H9 (cell line): ENCODE results near the gene ZMPSTE24. TPM values are rescaled to one million over a fixed set of nuclear protein-coding genes. Genes with fewer than 3 reads are reported as not detected.

ENCODE experiments used
- DNase-seq: peaks from one replicate; pipeline ENCODE4 v3.0.0-alpha.2; 2017
- H2AFZ ChIP-seq: one replicate; pipeline ENCODE4 v1.6.1; 2013; ENCODE audit warnings: mild to moderate bottlenecking, low read length, control low read depth, moderate library complexity
- H2AK5ac ChIP-seq: 2 replicates; pipeline ENCODE4 v1.6.1; 2013; ENCODE audit warnings: low read length, control low read depth, mixed read lengths; ENCODE audit not compliant: insufficient read length
- H2BK120ac ChIP-seq: one replicate; pipeline ENCODE4 v1.6.1; 2013; ENCODE audit warnings: low read depth, mild to moderate bottlenecking, low read length, control low read depth, inconsistent platforms; ENCODE audit not compliant: poor library complexity, severe bottlenecking
- H2BK12ac ChIP-seq: 2 replicates; pipeline ENCODE4 v1.6.1; 2013; ENCODE audit warnings: low read length, control low read depth, mixed read lengths, low read depth; ENCODE audit not compliant: insufficient read length
- H2BK15ac ChIP-seq: 2 replicates; pipeline ENCODE4 v1.6.1; 2013; ENCODE audit warnings: low read depth, low read length, control low read depth
- H2BK20ac ChIP-seq: one replicate; pipeline ENCODE4 v1.6.1; 2013; ENCODE audit warnings: low read depth, mild to moderate bottlenecking, low read length, control low read depth, inconsistent platforms; ENCODE audit not compliant: poor library complexity, severe bottlenecking
- H2BK5ac ChIP-seq: 2 replicates; pipeline ENCODE4 v1.6.1; 2013; ENCODE audit warnings: low read length, control low read depth, mixed read lengths; ENCODE audit not compliant: insufficient read length
- H3K14ac ChIP-seq: 2 replicates; pipeline ENCODE4 v1.6.1; 2013; ENCODE audit warnings: low read length, control low read depth; ENCODE audit not compliant: insufficient read depth
- H3K18ac ChIP-seq: 2 replicates; pipeline ENCODE4 v1.6.1; 2013; ENCODE audit warnings: low read depth, mild to moderate bottlenecking, mixed read lengths, low read length, control low read depth; ENCODE audit not compliant: insufficient read length
- H3K23ac ChIP-seq: 2 replicates; pipeline ENCODE4 v1.6.1; 2013; ENCODE audit warnings: low read length, control low read depth, mixed read lengths, low read depth; ENCODE audit not compliant: insufficient read length
- H3K23me2 ChIP-seq: 2 replicates; pipeline ENCODE4 v1.6.1; 2013; ENCODE audit warnings: low read depth, mild to moderate bottlenecking, mixed read lengths, low read length, control low read depth; ENCODE audit not compliant: insufficient read length, poor library complexity, severe bottlenecking
- H3K27ac ChIP-seq: 2 replicates; pipeline ENCODE4 v1.5.1; 2013; ENCODE audit warnings: low read length, control low read depth, mixed read lengths, low read depth; ENCODE audit not compliant: insufficient read length
- H3K27me3 ChIP-seq: 2 replicates; pipeline ENCODE4 v1.6.1; 2013; ENCODE audit warnings: low read length, control low read depth, inconsistent platforms; ENCODE audit not compliant: insufficient read depth
- H3K4ac ChIP-seq: 2 replicates; pipeline ENCODE4 v1.6.1; 2013; ENCODE audit warnings: low read depth, mild to moderate bottlenecking, control low read depth, inconsistent platforms, low read length, moderate library complexity
- H3K4me1 ChIP-seq: 2 replicates; pipeline ENCODE4 v1.6.1; 2013; ENCODE audit warnings: low read length, control low read depth, inconsistent platforms; ENCODE audit not compliant: insufficient read depth
- H3K4me2 ChIP-seq: 2 replicates; pipeline ENCODE4 v1.6.1; 2013; ENCODE audit warnings: low read length, control low read depth, mixed read lengths; ENCODE audit not compliant: insufficient read length, insufficient read depth
- H3K56ac ChIP-seq: 2 replicates; pipeline ENCODE4 v1.6.1; 2013; ENCODE audit warnings: low read depth, mild to moderate bottlenecking, mixed read lengths, low read length, control low read depth; ENCODE audit not compliant: insufficient read length
- H3K79me1 ChIP-seq: 2 replicates; pipeline ENCODE4 v1.6.1; 2013; ENCODE audit warnings: low read depth, mild to moderate bottlenecking, moderate library complexity, low read length, control low read depth, inconsistent platforms; ENCODE audit not compliant: insufficient read depth, poor library complexity, severe bottlenecking
- H3K79me2 ChIP-seq: 2 replicates; pipeline ENCODE4 v1.6.1; 2013; ENCODE audit warnings: low read length, control low read depth, inconsistent platforms; ENCODE audit not compliant: insufficient read depth
- H3K9ac ChIP-seq: 2 replicates; pipeline ENCODE4 v1.6.1; 2013; ENCODE audit warnings: low read length, control low read depth, mixed read lengths; ENCODE audit not compliant: insufficient read length; ENCODE audit errors: extremely low read depth
- H3K9me3 ChIP-seq: one replicate; pipeline ENCODE4 v1.6.1; 2013; ENCODE audit warnings: low read depth, low read length, inconsistent platforms; ENCODE audit not compliant: control insufficient read depth
- H3T11ph ChIP-seq: one replicate; pipeline ENCODE4 v1.6.1; 2013; ENCODE audit warnings: mild to moderate bottlenecking, low read length, control low read depth, inconsistent platforms
- H4K20me1 ChIP-seq: one replicate; pipeline ENCODE4 v1.6.1; 2013; ENCODE audit not compliant: control insufficient read depth, insufficient read length, insufficient read depth
- H4K5ac ChIP-seq: 2 replicates; pipeline ENCODE4 v1.6.1; 2013; ENCODE audit warnings: low read depth, mild to moderate bottlenecking, mixed read lengths, low read length, control low read depth; ENCODE audit not compliant: insufficient read length
- H4K8ac ChIP-seq: replicated peaks from 2 replicates; pipeline ENCODE4 v1.6.1; 2013; ENCODE audit warnings: low read length, control low read depth, mixed read lengths, low read depth; ENCODE audit not compliant: insufficient read length
- H4K91ac ChIP-seq: 2 replicates; pipeline ENCODE4 v1.6.1; 2013; ENCODE audit warnings: low read depth, mild to moderate bottlenecking, moderate library complexity, mixed read lengths, low read length, control low read depth; ENCODE audit not compliant: insufficient read length
- H3K27ac Mint-ChIP-seq, 3 experiments: 2 replicates in 2 of 3; 3 replicates in 1 of 3; pipeline ENCODE4 v1.8.0; 2020 to 2021; ENCODE audit warnings: mixed read lengths in 3 of 3, mild to moderate bottlenecking in 1 of 3, moderate library complexity in 1 of 3
- H3K27me3 Mint-ChIP-seq: 2 replicates; pipeline ENCODE4 v1.8.0; 2021; ENCODE audit warnings: low read depth, mild to moderate bottlenecking, moderate library complexity, mixed read lengths
- H3K36me3 Mint-ChIP-seq, 3 experiments: 2 replicates in 2 of 3; 3 replicates in 1 of 3; pipeline ENCODE4 v1.8.0; 2020 to 2021; ENCODE audit warnings: low read depth in 3 of 3, mixed read lengths in 3 of 3; ENCODE audit not compliant: insufficient read depth in 1 of 3
- H3K4me1 Mint-ChIP-seq, 2 experiments: 2 replicates each; pipeline ENCODE4 v1.8.0; 2020; ENCODE audit warnings: mixed read lengths in 2 of 2
- H3K4me3 Mint-ChIP-seq, 2 experiments: 2 replicates in 1 of 2; 3 replicates in 1 of 2; pipeline ENCODE4 v1.8.0; 2020 to 2021; ENCODE audit warnings: mild to moderate bottlenecking in 2 of 2, mixed read lengths in 2 of 2, moderate library complexity in 1 of 2
- H3K9me3 Mint-ChIP-seq, 2 experiments: 2 replicates in 1 of 2; 3 replicates in 1 of 2; pipeline ENCODE4 v1.8.0; 2020; ENCODE audit warnings: mild to moderate bottlenecking in 2 of 2, mixed read lengths in 2 of 2, moderate library complexity in 1 of 2
- WGBS: extraction: QIAGEN DNeasy Blood & Tissue Kit; methylation state at CpG from one replicate; pipeline ENCODE4 v1.1.7; 2013; ENCODE audit warnings: missing lambda C conversion rate, low lambda C conversion rate, mixed read lengths; ENCODE audit not compliant: insufficient read length; ENCODE audit errors: extremely low coverage; 5-methylcytosine and 5-hydroxymethylcytosine counted together
- total RNA-seq: library from RNA; stranded (reverse); gene quantifications from 2 replicates; pipeline ENCODE4 v1.2.1, GENCODE V29; 2021
- TF ChIP-seq, protein P1 (sequence below): fragments of 200-600 bp; sonication (generic); conservative IDR thresholded peaks from 3 replicates; pipeline ENCODE4 v1.8.0; 2021; ENCODE audit warnings: antibody characterized with exemption, mild to moderate bottlenecking

The ZMPSTE24 gene
- total RNA-seq, 1 experiment from 2014 or later, result 47.6 TPM

DNA sequence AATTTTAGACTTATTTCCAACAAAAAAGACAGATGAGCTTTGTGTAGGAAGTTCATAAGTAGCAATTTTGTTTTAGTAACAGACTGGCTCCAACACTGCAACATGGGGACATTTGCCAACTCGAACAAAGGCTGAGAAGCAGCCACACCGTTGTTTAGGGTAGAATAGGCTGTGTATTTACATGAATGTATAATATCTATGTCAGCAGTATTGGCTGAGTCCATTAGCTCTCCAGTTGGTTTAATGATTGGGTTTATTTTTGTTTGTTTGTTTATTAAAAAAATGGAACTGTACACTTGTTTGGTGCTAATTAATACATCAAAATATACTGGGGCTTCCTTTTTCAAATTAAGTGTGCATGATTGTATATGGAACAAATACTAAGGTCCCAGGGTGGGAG lies 17.6 kb upstream of the ZMPSTE24 start:
- no peak overlapping the region for H3K4me3 Mint-ChIP-seq
- no peaks in the 10 kb centered on the region for H3K27me3 Mint-ChIP-seq
- H2BK12ac ChIP-seq, result no peak overlapping the region
- H3K4me1 ChIP-seq, result no peaks in the 10 kb centered on the region
- H4K8ac ChIP-seq, result no peak overlapping the region
- H3K4me2 ChIP-seq, result no peak overlapping the region
- no CpG with 5 or more reads among the region's 2 CpGs for WGBS
- no peaks in the 10 kb centered on the region for H4K20me1 ChIP-seq
- no peak overlapping the region for H3K23ac ChIP-seq
- H3K14ac ChIP-seq, result no peak overlapping the region
- no peaks in the 10 kb centered on the region for H3K4me1 Mint-ChIP-seq
- no peak overlapping the region for H2BK120ac ChIP-seq
- H3K27ac ChIP-seq, result no peak overlapping the region
- no peak overlapping the region for H3K18ac ChIP-seq
- no peak overlapping the region for H4K91ac ChIP-seq
- no peaks in the 10 kb centered on the region for H3K9me3 Mint-ChIP-seq
- H3K27ac Mint-ChIP-seq, result no peak overlapping the region
- peaks cover 2% of the 10 kb centered on the region; the same call in 1 of the 2 replicates for H3K27me3 ChIP-seq
- H3K9ac ChIP-seq, result no peak overlapping the region
- no peak overlapping the region for H3K4ac ChIP-seq
- H3T11ph ChIP-seq, result no peak overlapping the region
- H2BK15ac ChIP-seq, result no peak overlapping the region
- TF ChIP-seq, protein P1, sequence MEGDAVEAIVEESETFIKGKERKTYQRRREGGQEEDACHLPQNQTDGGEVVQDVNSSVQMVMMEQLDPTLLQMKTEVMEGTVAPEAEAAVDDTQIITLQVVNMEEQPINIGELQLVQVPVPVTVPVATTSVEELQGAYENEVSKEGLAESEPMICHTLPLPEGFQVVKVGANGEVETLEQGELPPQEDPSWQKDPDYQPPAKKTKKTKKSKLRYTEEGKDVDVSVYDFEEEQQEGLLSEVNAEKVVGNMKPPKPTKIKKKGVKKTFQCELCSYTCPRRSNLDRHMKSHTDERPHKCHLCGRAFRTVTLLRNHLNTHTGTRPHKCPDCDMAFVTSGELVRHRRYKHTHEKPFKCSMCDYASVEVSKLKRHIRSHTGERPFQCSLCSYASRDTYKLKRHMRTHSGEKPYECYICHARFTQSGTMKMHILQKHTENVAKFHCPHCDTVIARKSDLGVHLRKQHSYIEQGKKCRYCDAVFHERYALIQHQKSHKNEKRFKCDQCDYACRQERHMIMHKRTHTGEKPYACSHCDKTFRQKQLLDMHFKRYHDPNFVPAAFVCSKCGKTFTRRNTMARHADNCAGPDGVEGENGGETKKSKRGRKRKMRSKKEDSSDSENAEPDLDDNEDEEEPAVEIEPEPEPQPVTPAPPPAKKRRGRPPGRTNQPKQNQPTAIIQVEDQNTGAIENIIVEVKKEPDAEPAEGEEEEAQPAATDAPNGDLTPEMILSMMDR, result no peak
- peaks cover 17 to 36% (median 28%) of the 10 kb centered on the region in 3 experiments; a peak in 6 of 7 replicates for H3K36me3 Mint-ChIP-seq
- no peak overlapping the region for H4K5ac ChIP-seq
- H3K9me3 ChIP-seq, result no peaks in the 10 kb centered on the region
- DNase-seq, result no peak
- no peak overlapping the region for H2BK5ac ChIP-seq
- H3K23me2 ChIP-seq, result no peaks in the 10 kb centered on the region
- no peak overlapping the region for H3K56ac ChIP-seq
- no peak overlapping the region for H2AK5ac ChIP-seq
- H3K79me1 ChIP-seq, result no peaks in the 10 kb centered on the region
- no peaks in the 10 kb centered on the region for H3K79me2 ChIP-seq
- no peak overlapping the region for H2AFZ ChIP-seq
- no peak overlapping the region for H2BK20ac ChIP-seq
